ENCODE measurements around the gene CALN1.

CALN1 gene

DNA sequence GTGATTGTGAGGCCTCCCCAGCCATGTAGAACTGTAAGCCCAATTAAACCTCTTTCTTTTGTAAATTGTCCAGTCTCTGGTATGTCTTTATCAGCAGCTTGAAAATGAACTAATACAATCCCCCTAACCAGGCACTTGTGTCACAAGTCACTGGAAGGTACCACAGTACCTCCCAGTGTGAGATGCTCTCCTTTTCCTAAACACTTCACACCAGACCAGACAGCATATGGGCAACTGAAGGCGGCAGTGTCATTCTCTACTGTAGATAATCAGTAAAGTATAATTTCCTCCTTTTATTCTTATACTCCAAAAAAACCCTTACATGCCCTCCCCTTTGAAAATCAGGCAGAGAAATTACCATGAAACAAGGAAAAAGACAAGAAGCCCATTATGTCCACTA, 113.2 kb downstream of the CALN1 start:
- no peaks in the 10 kb centered on the region for H3K4me1 Mint-ChIP-seq
- H3K36me3 Mint-ChIP-seq (ENCODE audit: low read depth), result peaks cover 4% of the 10 kb centered on the region
- TF ChIP-seq, protein P1, sequence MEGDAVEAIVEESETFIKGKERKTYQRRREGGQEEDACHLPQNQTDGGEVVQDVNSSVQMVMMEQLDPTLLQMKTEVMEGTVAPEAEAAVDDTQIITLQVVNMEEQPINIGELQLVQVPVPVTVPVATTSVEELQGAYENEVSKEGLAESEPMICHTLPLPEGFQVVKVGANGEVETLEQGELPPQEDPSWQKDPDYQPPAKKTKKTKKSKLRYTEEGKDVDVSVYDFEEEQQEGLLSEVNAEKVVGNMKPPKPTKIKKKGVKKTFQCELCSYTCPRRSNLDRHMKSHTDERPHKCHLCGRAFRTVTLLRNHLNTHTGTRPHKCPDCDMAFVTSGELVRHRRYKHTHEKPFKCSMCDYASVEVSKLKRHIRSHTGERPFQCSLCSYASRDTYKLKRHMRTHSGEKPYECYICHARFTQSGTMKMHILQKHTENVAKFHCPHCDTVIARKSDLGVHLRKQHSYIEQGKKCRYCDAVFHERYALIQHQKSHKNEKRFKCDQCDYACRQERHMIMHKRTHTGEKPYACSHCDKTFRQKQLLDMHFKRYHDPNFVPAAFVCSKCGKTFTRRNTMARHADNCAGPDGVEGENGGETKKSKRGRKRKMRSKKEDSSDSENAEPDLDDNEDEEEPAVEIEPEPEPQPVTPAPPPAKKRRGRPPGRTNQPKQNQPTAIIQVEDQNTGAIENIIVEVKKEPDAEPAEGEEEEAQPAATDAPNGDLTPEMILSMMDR (IDR thresholded peaks at IDR 0.05), result no peak
- H3K27ac Mint-ChIP-seq, result no peak overlapping the region
- DNase-seq, result no peak
- peaks cover 7% of the 10 kb centered on the region for H3K27me3 Mint-ChIP-seq (ENCODE audit: low read depth, poor library complexity)
- H3K4me3 Mint-ChIP-seq, result no peak overlapping the region
- no peaks in the 10 kb centered on the region for H3K9me3 Mint-ChIP-seq

GRCh38 chr7:72298091-72298490, 114.0 kb downstream of the CALN1 start:
- no peaks in the 10 kb centered on the region for H3K4me1 Mint-ChIP-seq
- no peak for DNase-seq
- peaks cover 4% of the 10 kb centered on the region for H3K36me3 Mint-ChIP-seq (ENCODE audit: low read depth)
- H3K27ac Mint-ChIP-seq, result no peak overlapping the region
- TF ChIP-seq, protein P1 (IDR thresholded peaks at IDR 0.05), result no peak
- H3K9me3 Mint-ChIP-seq, result no peaks in the 10 kb centered on the region
- H3K27me3 Mint-ChIP-seq (ENCODE audit: low read depth, poor library complexity), result peaks cover 7% of the 10 kb centered on the region
- no peak overlapping the region for H3K4me3 Mint-ChIP-seq

DNA sequence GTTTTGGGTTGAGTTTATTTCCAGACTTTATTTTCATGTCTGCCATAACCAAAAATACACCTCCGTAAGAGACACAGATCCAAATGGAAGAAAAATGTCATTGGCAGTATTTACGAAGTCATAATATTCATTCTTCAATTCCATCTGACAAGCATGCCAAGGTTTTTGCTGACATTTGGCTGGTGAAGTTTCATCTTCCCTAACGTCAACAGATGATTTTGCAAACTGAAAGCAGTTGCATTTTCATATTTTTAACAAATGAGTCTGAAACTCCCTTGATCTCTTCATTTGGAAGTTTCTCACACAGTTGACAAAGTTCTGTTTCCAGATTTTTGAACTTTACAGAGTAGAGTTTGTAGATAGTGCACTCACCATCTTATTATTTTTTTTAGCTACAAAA, 114.5 kb downstream of the CALN1 start:
- Mint-ChIP-seq H3K4me3 (no peak overlapping the region), H3K4me1 (no peaks in the 10 kb centered on the region), H3K36me3 (ENCODE audit: low read depth) (peaks cover 4% of the 10 kb centered on the region), H3K27me3 (ENCODE audit: low read depth, poor library complexity) (peaks cover 7% of the 10 kb centered on the region), H3K9me3 (no peaks in the 10 kb centered on the region), H3K27ac (no peak overlapping the region)
- TF ChIP-seq, protein P1 (IDR thresholded peaks at IDR 0.05), result no peak
- DNase-seq, result no peak

DNA sequence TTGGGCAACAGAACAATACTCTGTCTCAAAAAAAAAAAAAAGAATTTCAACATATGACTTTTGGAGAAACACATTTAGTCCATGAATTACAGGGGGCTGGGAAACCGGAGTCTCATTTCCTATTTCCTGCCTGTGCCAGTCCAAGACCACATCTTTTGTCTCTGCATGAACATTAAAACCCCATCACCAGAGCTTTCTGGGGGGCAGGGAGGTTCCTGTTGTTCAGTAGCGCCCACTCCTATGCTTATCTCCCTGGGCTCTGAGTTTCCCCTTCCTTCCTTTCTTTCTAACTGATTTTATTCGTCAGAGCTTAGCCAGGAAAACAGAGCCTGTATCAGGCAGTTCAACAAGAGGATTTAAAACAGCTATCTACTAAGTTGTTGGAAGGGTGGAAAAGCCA, 119.3 kb downstream of the CALN1 start:
- Mint-ChIP-seq H3K27ac (no peak overlapping the region), H3K36me3 (ENCODE audit: low read depth) (peaks cover 12% of the 10 kb centered on the region), H3K4me3 (no peak overlapping the region), H3K9me3 (peaks cover 21% of the 10 kb centered on the region), H3K4me1 (no peaks in the 10 kb centered on the region), H3K27me3 (ENCODE audit: low read depth, poor library complexity) (peaks cover 7% of the 10 kb centered on the region)
- TF ChIP-seq, protein P1 (IDR thresholded peaks at IDR 0.05), result no peak
- no peak for DNase-seq

DNA sequence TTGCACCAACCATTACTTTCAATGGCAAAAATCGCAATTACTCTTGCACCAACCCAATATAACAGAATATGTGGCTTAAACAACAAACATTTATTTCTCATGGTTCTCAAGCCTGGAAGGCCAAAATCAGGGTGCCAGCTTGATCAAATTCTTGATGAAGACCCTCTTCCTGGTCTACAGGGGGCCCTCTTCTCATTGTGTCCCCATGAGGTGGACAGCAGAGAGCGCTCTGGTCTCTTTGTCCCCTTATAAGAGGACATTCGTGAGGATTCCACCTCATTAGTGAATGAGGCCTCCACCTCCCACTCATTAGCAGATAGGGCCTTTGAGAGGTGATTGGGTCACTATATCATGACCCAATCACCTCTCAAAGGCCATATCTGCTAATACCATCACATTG, 120.0 kb downstream of the CALN1 start:
- Mint-ChIP-seq H3K36me3 (ENCODE audit: low read depth) (peaks cover 12% of the 10 kb centered on the region), H3K27me3 (ENCODE audit: low read depth, poor library complexity) (peaks cover 7% of the 10 kb centered on the region), H3K9me3 (peaks cover 21% of the 10 kb centered on the region), H3K27ac (no peak overlapping the region), H3K4me3 (no peak overlapping the region), H3K4me1 (no peaks in the 10 kb centered on the region)
- no peak for DNase-seq
- TF ChIP-seq, protein P1 (IDR thresholded peaks at IDR 0.05), result no peak

- DNase-seq, result no peak
These were observed 125.6 kb downstream of the CALN1 start for GRCh38 chr7:72286519-72286918.

More at GRCh38 chr7:72286519-72286918, 125.6 kb downstream of the CALN1 start:
- Mint-ChIP-seq H3K4me3 (no peak overlapping the region), H3K27ac (no peak overlapping the region), H3K27me3 (ENCODE audit: low read depth, poor library complexity) (peaks cover 2% of the 10 kb centered on the region), H3K4me1 (no peaks in the 10 kb centered on the region), H3K9me3 (peaks cover 26% of the 10 kb centered on the region), H3K36me3 (ENCODE audit: low read depth) (peaks cover 13% of the 10 kb centered on the region)
- TF ChIP-seq, protein P1 (IDR thresholded peaks at IDR 0.05), result no peak
